CD4-positive, alpha-beta T cell treated with Interleukin-4 for 4 hours (primary cell): ENCODE measurements around the gene GDPD2.
"Not testable (repeated sequence)": the region's sequence is repeated elsewhere in the genome, so short reads cannot be mapped to it uniquely, and the experiment has no call there.

Source experiments
- DNase-seq: peaks from one replicate; pipeline ENCODE4 v3.0.0-alpha.2; 2020

Gene GDPD2

GRCh38 chrX:70422851-70423341, at the start of gene GDPD2:
TSS of gene GDPD2 (plus strand) at chrX:70423314. CDS start at chrX:70424985, 1,671 bp downstream.
- DNase-seq = no peak

- no peak for DNase-seq
Measured at GRCh38 chrX:70386235-70386634, 36.9 kb upstream of the GDPD2 start.

GRCh38 chrX:70398899-70399298, 24.2 kb upstream of the GDPD2 start:
- peak; percentile 55 for DNase-seq

GRCh38 chrX:70400181-70400580, 22.9 kb upstream of the GDPD2 start:
- not testable (repeated sequence) for DNase-seq

- no peak for DNase-seq
Measured at GRCh38 chrX:70402721-70403120, 20.4 kb upstream of the GDPD2 start.

- no peak for DNase-seq
Measured at GRCh38 chrX:70405003-70405402, 18.1 kb upstream of the GDPD2 start.

GRCh38 chrX:70410921-70411320, 12.2 kb upstream of the GDPD2 start:
- DNase-seq = no peak

- no peak for DNase-seq
Measured at GRCh38 chrX:70411475-70411874, 11.6 kb upstream of the GDPD2 start.

- DNase-seq = no peak
Measured at GRCh38 chrX:70421618-70422017, 1.5 kb upstream of the GDPD2 start.

GRCh38 chrX:70423936-70424675, 992 bp downstream of the GDPD2 start:
- DNase-seq = no peak

GRCh38 chrX:70424801-70425200, 1.7 kb downstream of the GDPD2 start:
- no peak for DNase-seq

GRCh38 chrX:70426286-70427278, 3.5 kb downstream of the GDPD2 start:
- DNase-seq = no peak

- DNase-seq = no peak
Measured at GRCh38 chrX:70427365-70427764, 4.3 kb downstream of the GDPD2 start.

GRCh38 chrX:70429759-70430158, 6.6 kb downstream of the GDPD2 start:
- no peak for DNase-seq

GRCh38 chrX:70432936-70433847, 10.1 kb downstream of the GDPD2 start:
- DNase-seq = no peak

GRCh38 chrX:70433848-70434351, 10.8 kb downstream of the GDPD2 start:
- peak; percentile 69 for DNase-seq

GRCh38 chrX:70434352-70434866, 11.3 kb downstream of the GDPD2 start:
- DNase-seq = peak; percentile 61

GRCh38 chrX:70434914-70435586, 11.9 kb downstream of the GDPD2 start:
- DNase-seq = peak; percentile 15

- no peak for DNase-seq
Measured at GRCh38 chrX:70436343-70436742, 13.2 kb downstream of the GDPD2 start.

- DNase-seq = no peak
Measured at GRCh38 chrX:70437011-70437410, 13.9 kb downstream of the GDPD2 start.

- no peak for DNase-seq
Measured at GRCh38 chrX:70437921-70438665, 15.0 kb downstream of the GDPD2 start.
